Activated B cell treated with CpG ODN at 0.5 μM for 24 hours (primary cell): ENCODE results near the gene TEX13D. TPM values are rescaled to one million over a fixed set of nuclear protein-coding genes. Genes with fewer than 3 reads are reported as not detected.
"Not testable (repeated sequence)": the region's sequence is repeated elsewhere in the genome, so short reads cannot be mapped to it uniquely, and the experiment has no call there.

Source experiments
- ATAC-seq: fragments of 200-7000 bp; cut with Tn5 transposase; one replicate; pipeline ENCODE4 v1.10.0; 2021; ENCODE audit warnings: low read depth, mild to moderate bottlenecking, moderate library complexity
- CTCF ChIA-PET: fragments of 350-600 bp; sonication (Branson Sonifier 250); formaldehyde crosslinking; loops from one replicate; lab custom pipeline; 2021; ENCODE audit warnings: antibody characterized with exemption; lab: Charles Lee
- POLR2A ChIA-PET: fragments of 350-600 bp; sonication (Branson Sonifier 250); formaldehyde crosslinking; loops from one replicate; lab custom pipeline; 2021; ENCODE audit warnings: antibody characterized with exemption; lab: Charles Lee
- DNase-seq: peaks from one replicate; pipeline ENCODE4 v3.0.0; 2022
- H3K27ac Mint-ChIP-seq: one replicate; pipeline ENCODE4 v1.8.0; 2020; ENCODE audit warnings: mixed read lengths
- H3K27me3 Mint-ChIP-seq: one replicate; pipeline ENCODE4 v1.8.0; 2021; ENCODE audit warnings: mixed read lengths
- H3K36me3 Mint-ChIP-seq: one replicate; pipeline ENCODE4 v1.8.0; 2021; ENCODE audit warnings: low read depth, mixed read lengths
- H3K4me1 Mint-ChIP-seq: one replicate; pipeline ENCODE4 v1.8.0; 2021; ENCODE audit warnings: mixed read lengths
- H3K4me3 Mint-ChIP-seq: one replicate; pipeline ENCODE4 v1.8.0; 2020; ENCODE audit warnings: mild to moderate bottlenecking, mixed read lengths
- H3K9me3 Mint-ChIP-seq: one replicate; pipeline ENCODE4 v1.8.0; 2020; ENCODE audit warnings: mixed read lengths
- CTCF ChIP-seq: fragments of 200-600 bp; IDR thresholded peaks from one replicate; pipeline ENCODE4 v1.8.0; 2022; ENCODE audit warnings: antibody characterized with exemption, mild to moderate bottlenecking
- intact Hi-C: fragments of 100-400 bp; cut with micrococcal nuclease; formaldehyde crosslinking; loops from one replicate; pipeline ENCODE4 v1.15.1; 2024
- total RNA-seq: library from RNA; stranded (reverse); gene quantifications from 2 replicates; pipeline ENCODE4 v1.2.3, GENCODE V29; 2022

Gene TEX13D
- total RNA-seq, 1 donor from 2014 or later: not detected

- Mint-ChIP-seq H3K36me3 (no peaks in the 10 kb centered on the region), H3K27me3 (peaks cover 6% of the 10 kb centered on the region), H3K27ac (no peak overlapping the region), H3K4me3 (no peak overlapping the region), H3K4me1 (no peaks in the 10 kb centered on the region), H3K9me3 (no peaks in the 10 kb centered on the region)
- DNase-seq: no peak
- intact Hi-C loops: no loop called here
- ATAC-seq: no peak
- TF ChIP-seq CTCF: no peak
- ChIA-PET POLR2A (no interaction called here), CTCF (no interaction called here)
Observed at GRCh38 chrX:124307253-124307907, 25.1 kb upstream of the TEX13D start.

GRCh38 chrX:124325732-124326131 lies 6.7 kb upstream of the TEX13D start:
- TF ChIP-seq CTCF: no peak
- POLR2A ChIA-PET: no interaction called here

GRCh38 chrX:124328765-124329164 lies 3.7 kb upstream of the TEX13D start:
- no peak for TF ChIP-seq CTCF
- Mint-ChIP-seq H3K4me3 (no peak overlapping the region), H3K9me3 (no peaks in the 10 kb centered on the region), H3K36me3 (no peaks in the 10 kb centered on the region), H3K4me1 (peaks cover 4% of the 10 kb centered on the region), H3K27me3 (no peaks in the 10 kb centered on the region), H3K27ac (no peak overlapping the region)
- CTCF ChIA-PET: no interaction called here
- intact Hi-C loops: no loop called here
- POLR2A ChIA-PET: no interaction called here
- ATAC-seq: no peak
- DNase-seq: no peak

More at GRCh38 chrX:124325732-124326131, 6.7 kb upstream of the TEX13D start:
- no peaks in the 10 kb centered on the region for H3K9me3 Mint-ChIP-seq
- H3K27ac Mint-ChIP-seq: no peak overlapping the region
- no peak overlapping the region for H3K4me3 Mint-ChIP-seq
- no peak for ATAC-seq
- H3K27me3 Mint-ChIP-seq: no peaks in the 10 kb centered on the region
- intact Hi-C loops: no loop called here
- DNase-seq: no peak
- CTCF ChIA-PET: no interaction called here
- no peaks in the 10 kb centered on the region for H3K36me3 Mint-ChIP-seq
- no peaks in the 10 kb centered on the region for H3K4me1 Mint-ChIP-seq

GRCh38 chrX:124333862-124334261 lies 1.4 kb downstream of the TEX13D start:
- H3K4me3 Mint-ChIP-seq: no peak overlapping the region
- intact Hi-C loops: no loop called here
- peaks cover 5% of the 10 kb centered on the region for H3K4me1 Mint-ChIP-seq
- no peaks in the 10 kb centered on the region for H3K27me3 Mint-ChIP-seq
- no peak overlapping the region for H3K27ac Mint-ChIP-seq
- DNase-seq: no peak
- no peaks in the 10 kb centered on the region for H3K9me3 Mint-ChIP-seq
- ChIA-PET CTCF (no interaction called here), POLR2A (no interaction called here)
- H3K36me3 Mint-ChIP-seq: no peaks in the 10 kb centered on the region
- TF ChIP-seq CTCF: no peak
- no peak for ATAC-seq

- H3K4me1 Mint-ChIP-seq, DNase-seq, H3K27ac Mint-ChIP-seq, CTCF ChIA-PET, H3K36me3 Mint-ChIP-seq, intact Hi-C loops, H3K4me3 Mint-ChIP-seq, ATAC-seq, H3K27me3 Mint-ChIP-seq, POLR2A ChIA-PET, H3K9me3 Mint-ChIP-seq: not testable (repeated sequence)
Observed at GRCh38 chrX:124334555-124334954, 2.1 kb downstream of the TEX13D start.

GRCh38 chrX:124335598-124335997 lies 3.1 kb downstream of the TEX13D start:
- Mint-ChIP-seq H3K4me1 (peaks cover 5% of the 10 kb centered on the region), H3K27me3 (no peaks in the 10 kb centered on the region), H3K9me3 (no peaks in the 10 kb centered on the region), H3K4me3 (no peak overlapping the region), H3K27ac (no peak overlapping the region), H3K36me3 (no peaks in the 10 kb centered on the region)
- intact Hi-C loops: no loop called here
- ChIA-PET CTCF (no interaction called here), POLR2A (no interaction called here)
- no peak for TF ChIP-seq CTCF
- no peak for ATAC-seq
- DNase-seq: no peak
